GM19351 (cell line): ENCODE data around the gene ODF2.
"Not testable (repeated sequence)": the region's sequence is repeated elsewhere in the genome, so short reads cannot be mapped to it uniquely, and the experiment has no call there.

Experiments
- ATAC-seq: cut with Tn5 transposase; IDR thresholded peaks from one replicate; pipeline ENCODE4 v1.9.1; 2021; ENCODE audit warnings: mild to moderate bottlenecking, moderate library complexity; ENCODE audit not compliant: unreplicated experiment

Gene ODF2

GRCh38 chr9:128423356-128423755, 32.5 kb upstream of the ODF2 start:
- not testable (repeated sequence) for ATAC-seq

- no peak for ATAC-seq
These were observed 31.5 kb upstream of the ODF2 start for GRCh38 chr9:128424268-128424780.

DNA sequence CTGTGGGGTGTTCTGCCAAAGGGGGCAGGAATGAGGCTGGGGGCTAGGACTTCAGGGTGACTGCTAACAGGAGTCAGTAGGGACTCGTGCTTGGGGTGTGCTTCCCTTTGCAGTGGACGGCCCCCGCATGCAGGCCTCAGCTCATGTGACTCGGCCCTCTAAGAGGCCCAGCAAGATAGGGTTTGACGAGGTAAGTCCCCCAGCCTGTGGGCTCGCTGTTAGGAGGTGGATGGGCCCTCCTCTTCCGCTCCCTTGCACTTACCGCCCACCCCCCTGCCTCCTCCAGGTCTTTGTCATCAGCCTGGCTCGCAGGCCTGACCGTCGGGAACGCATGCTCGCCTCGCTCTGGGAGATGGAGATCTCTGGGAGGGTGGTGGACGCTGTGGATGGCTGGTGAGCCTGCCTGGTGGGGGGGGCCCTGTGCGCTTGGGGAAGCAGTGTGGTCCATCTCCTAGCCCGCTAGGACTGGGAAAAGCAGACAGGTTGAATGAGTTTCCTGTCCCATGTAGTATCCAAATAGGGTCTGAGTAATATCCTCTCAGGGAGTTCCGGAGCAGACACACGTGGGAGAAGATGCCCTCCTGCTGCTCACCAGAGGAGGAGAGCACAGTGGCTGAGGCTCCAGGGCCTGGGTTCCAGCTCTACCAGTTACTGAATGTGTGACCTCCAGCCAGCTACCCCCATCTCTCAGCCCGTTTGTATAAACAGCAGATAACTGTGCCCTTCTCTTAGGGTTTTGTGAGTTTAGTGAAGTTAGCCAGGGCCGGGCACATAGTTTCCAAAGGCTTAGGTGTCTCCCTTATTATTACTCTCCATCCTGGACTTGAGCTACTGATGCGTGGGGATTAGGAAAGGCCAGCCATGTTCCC, 26.9 kb upstream of the ODF2 start:
- no peak for ATAC-seq

DNA sequence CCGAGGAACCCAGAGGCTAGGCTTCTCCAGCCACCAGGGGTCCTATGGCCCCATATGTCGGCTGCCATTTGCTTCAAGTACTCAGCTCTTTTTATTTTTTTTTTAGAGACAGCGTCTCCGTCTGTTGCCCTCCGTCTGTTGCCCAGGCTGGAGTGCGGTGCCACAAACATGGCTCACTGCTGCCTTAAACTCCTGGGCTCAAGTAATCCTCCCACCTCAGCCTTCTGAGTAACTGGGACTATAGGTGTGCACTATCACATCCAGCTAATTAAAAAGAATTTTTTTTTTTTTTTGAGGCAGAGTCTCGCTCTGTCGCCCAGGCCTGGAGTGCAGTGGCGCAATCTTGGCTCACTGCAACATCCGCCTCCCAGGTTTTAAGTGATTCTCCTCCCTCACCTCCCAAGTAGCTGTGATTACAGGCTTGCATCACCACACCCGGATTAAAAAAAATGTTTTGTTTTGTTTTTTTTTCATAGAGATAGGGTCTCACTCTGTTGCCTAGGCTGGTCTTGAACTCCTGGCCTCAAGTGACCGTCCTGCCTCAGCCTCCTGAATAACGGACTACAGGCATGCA, 26.2 kb upstream of the ODF2 start:
- no peak for ATAC-seq

GRCh38 chr9:128431207-128431606, 24.6 kb upstream of the ODF2 start:
- ATAC-seq = no peak

DNA sequence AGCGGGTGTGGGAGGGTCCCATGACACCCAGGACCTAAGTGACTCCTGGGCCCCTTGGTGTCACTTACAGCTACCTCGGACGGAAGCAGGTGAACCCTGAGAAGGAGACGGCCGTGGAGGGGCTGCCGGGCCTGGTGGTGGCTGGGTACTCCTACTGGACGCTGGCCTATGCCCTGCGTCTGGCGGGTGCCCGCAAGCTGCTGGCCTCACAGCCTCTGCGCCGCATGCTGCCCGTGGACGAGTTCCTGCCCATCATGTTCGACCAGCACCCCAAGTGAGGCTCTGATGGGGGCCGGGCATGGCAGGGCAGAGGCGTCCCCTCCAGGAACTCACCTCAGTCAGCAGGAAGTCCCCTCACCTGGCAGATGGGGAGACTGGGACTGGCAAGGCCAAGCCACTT, 21.5 kb upstream of the ODF2 start:
- ATAC-seq = no peak

GRCh38 chr9:128435611-128436010, 20.2 kb upstream of the ODF2 start:
- ATAC-seq = no peak

GRCh38 chr9:128438343-128439109, 17.3 kb upstream of the ODF2 start:
- peak; percentile 59 for ATAC-seq

DNA sequence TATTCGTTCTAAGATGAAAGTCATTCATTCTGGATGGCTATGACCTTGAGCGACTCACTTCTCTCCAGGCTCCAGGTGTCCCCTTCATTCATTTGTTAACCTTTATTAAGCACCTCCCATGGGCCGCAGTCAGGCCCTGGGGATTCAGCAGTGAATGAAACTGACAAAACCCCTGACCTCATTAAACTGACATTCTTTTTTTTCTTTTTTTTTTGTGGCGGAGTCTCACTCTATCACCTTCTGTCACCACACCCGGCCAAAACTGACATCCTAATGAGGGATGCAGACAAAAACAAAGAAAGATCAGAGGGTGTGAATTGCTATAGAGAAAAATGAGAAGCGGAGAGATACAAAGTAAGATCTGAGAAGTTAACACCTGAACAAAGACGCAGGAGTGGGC, 16.5 kb upstream of the ODF2 start:
- ATAC-seq = no peak

DNA sequence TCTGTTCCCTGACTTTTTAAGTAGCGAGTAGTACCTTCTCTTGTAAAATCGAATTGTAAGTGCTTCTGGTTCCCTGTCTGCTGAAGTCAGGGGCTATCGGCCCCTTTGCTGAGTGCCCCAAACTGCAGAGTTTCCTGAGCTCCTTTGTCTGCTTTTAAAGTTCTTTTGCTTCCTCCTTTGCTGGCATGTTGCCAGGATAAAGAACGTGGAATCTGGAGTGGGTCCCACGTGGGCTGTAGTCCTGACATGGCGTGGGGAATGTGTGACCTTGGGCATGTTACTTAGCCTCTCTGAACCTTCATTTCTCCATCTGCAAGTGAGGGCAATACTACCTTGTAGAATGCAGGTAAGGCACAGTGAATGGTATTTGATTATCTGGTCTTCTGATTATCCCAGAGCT, 13.7 kb upstream of the ODF2 start:
- ATAC-seq = no peak

GRCh38 chr9:128446505-128446904, 9.3 kb upstream of the ODF2 start:
- not testable (repeated sequence) for ATAC-seq

GRCh38 chr9:128448746-128449145, 7.1 kb upstream of the ODF2 start:
- no peak for ATAC-seq

DNA sequence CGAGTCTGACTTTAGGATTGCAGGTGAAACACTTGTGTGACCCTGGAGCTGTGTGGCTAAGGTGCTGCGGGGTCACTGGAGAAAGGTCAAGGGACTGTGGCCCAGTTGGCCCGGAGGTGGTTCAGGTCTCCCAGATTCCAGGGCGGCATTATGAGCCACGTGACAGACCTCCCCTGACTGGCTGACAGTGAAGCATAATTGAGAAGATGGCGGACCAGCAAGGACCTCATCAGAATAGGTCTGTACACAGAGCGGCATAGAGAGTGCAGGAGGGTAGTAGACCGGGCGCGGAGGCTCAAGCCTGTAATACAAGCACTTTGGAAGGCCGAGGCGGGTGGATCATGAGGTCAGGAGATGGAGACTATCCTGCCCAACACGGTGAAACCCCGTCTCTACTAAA, 815 bp upstream of the ODF2 start:
- no peak for ATAC-seq

DNA sequence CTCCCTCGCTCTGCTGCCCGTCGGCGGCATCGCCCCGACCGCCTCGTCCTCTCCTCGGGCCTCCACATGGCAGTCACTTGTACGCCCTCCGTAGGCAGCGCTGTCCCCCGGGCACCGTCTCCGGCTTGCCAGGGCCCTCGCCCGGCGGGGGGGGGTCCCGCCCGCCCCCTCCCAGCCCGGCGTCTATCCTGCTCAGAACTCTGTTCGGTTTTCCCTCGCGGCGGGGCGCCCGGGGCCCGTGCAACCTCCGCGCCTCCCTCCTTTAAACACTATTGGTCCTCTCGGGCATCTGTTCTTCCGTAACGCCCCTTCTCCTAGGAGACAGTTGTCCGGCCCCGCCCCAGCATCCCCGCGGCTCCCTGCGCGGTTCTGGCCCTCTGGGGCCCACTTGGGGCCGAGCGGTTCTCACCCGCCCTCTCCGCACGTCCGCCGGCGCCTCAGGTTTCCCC, 831 bp downstream of the ODF2 start:
- ATAC-seq = peak; percentile 57

DNA sequence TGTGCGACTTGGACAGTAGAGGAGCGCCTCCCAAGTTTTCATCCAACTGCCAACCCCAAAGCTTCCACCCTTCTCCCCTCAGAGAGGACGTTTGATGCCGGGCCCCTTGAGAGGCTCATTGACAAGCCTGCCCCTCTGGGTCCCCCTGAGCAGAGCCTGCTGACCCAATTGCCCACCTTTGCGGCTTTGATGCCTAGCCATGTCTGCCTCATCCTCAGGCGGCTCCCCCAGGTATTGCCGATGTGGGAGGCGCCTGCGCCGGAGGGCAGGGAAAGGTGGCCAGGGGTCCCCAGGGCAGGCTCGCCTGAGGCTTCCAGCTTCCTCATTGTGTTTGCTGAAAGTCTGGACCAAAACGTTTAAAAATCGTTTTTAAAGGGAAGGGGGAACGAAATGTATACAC, 1.4 kb downstream of the ODF2 start:
- no peak for ATAC-seq

GRCh38 chr9:128459011-128459410, 3.2 kb downstream of the ODF2 start:
- no peak for ATAC-seq

GRCh38 chr9:128469070-128469469, 13.3 kb downstream of the ODF2 start:
- ATAC-seq = no peak

DNA sequence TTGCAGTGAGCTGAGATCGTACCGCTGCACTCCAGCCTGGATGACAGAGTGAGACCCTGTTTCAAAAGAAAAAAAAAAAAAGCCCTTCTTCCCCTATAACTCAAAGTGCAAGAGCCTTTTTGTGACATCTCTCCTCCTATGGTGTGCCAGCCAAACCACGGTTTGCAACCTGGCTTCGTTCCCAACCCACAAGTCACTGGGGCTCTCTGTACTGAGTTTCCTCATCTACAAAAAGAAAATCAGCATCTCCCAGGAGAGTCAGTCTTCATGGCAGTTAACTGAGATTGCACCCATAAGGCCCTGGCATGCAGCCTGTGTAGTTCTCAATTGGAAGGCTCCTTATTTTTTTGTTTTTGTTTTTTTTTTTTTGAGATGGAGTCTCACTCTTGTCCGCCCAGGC, 14.8 kb downstream of the ODF2 start:
- ATAC-seq = no peak

DNA sequence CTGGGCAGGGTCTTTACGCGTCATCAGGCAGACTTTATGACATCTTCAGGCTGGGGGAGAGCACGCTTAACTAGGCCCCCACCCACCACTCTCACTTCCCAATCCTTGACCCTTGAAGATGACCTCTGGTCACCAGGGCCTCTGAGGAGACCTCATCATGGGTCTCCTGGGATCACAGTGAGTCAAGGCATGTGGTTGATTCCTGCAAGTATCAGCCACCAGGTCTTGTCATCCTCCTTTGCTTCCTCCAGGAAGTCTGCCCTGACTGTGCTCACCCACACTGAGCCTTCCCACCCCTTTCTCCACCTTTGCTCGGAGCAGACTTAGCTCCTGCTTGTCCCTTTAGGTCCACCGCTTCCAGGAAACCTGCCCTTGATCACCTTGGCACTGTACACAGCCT, 17.3 kb downstream of the ODF2 start:
- ATAC-seq = no peak

- no peak for ATAC-seq
These were observed 20.1 kb downstream of the ODF2 start for GRCh38 chr9:128475867-128476266.

GRCh38 chr9:128479262-128479661, 23.5 kb downstream of the ODF2 start:
- no peak for ATAC-seq

DNA sequence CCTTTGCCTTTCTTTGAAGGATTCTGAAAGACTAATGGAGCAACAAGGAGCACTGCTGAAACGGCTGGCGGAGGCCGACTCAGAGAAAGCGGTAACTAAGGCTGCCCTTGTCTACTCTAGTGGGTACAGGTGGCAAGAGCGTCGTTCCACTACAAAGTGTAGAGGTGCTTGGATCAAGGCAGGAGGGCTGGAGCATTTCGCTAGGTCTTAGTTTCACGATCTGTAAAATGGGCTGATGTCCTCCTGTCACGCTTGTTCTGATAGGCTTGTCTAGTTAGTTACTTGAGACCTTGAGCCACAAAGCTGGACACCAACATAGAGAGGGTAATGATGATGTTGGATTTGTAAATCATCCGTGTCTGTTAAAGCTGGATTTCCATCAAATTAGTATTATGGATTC, 25.8 kb downstream of the ODF2 start:
- ATAC-seq = no peak
